GM18907 (cell line): ENCODE results near the gene MNX1.

ENCODE experiments used
- ATAC-seq: cut with Tn5 transposase; IDR thresholded peaks from one replicate; pipeline ENCODE4 v1.9.1; 2021; ENCODE audit warnings: mild to moderate bottlenecking, moderate library complexity; ENCODE audit not compliant: unreplicated experiment

MNX1 gene

GRCh38 chr7:157003756-157004520 lies 6.5 kb downstream of the MNX1 start:
- no peak for ATAC-seq

GRCh38 chr7:157003445-157003755 lies 7.1 kb downstream of the MNX1 start:
- no peak for ATAC-seq

- ATAC-seq: no peak
Measured at GRCh38 chr7:157002819-157003421, 7.5 kb downstream of the MNX1 start.

GRCh38 chr7:157001920-157002818 lies 8.3 kb downstream of the MNX1 start:
- no peak for ATAC-seq

- no peak for ATAC-seq
Measured at GRCh38 chr7:157000741-157001653, 9.5 kb downstream of the MNX1 start.

GRCh38 chr7:156999958-157000726 lies 10.3 kb downstream of the MNX1 start:
- ATAC-seq: no peak

GRCh38 chr7:156998988-156999957 lies 11.2 kb downstream of the MNX1 start:
- ATAC-seq: no peak

- no peak for ATAC-seq
Measured at GRCh38 chr7:156994417-156994816, 16.0 kb downstream of the MNX1 start.

GRCh38 chr7:156993925-156994235 lies 16.6 kb downstream of the MNX1 start:
- no peak for ATAC-seq

- ATAC-seq: no peak
Measured at GRCh38 chr7:156993021-156993924, 17.2 kb downstream of the MNX1 start.

- ATAC-seq: no peak
Measured at GRCh38 chr7:156989766-156990535, 20.5 kb downstream of the MNX1 start.

- no peak for ATAC-seq
Measured at GRCh38 chr7:156988343-156989185, 21.9 kb downstream of the MNX1 start.

GRCh38 chr7:156986378-156986777 lies 24.1 kb downstream of the MNX1 start:
- ATAC-seq: no peak

- no peak for ATAC-seq
Measured at GRCh38 chr7:156985101-156985992, 25.1 kb downstream of the MNX1 start.

GRCh38 chr7:156984174-156984891 lies 26.1 kb downstream of the MNX1 start:
- no peak for ATAC-seq
